ENCODE data around the gene DMKN.

The DMKN gene

DNA sequence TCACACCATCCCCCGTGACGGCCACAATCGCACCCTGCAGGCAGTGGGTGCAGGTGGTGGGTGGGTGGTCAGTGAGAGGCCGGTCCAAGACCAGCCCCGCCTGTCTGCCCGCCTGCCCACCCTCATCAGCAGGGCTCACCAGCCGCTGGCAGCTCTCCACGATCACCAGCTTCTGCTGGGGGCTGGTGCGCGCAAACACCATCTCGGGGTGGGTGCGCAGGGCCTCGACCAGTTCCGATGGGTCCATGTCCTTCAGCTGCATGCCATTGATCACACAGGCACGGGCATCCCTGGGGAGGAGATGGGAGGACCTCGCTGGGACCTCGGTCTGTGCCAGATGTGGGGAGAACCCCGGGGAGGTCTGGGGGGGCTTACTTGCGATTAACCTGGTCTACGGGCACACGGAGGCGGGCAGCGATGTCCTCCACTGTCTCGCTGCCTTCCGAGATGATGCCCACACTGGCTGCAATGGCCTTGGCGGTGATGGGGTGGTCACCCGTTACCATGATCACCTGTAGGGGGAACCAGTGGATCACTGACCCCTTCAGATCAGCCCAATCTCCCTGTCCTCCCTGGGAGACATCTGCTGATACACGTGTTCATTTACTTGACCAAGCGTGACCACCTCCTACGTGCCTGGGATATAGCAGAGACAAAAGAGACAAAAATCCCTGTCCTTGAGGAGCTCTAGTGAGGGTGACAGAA lies 42.0 kb upstream of the DMKN start:
- TF ChIP-seq GATA3 (IDR thresholded peaks at IDR 0.05; ENCODE audit: low read depth, low read length), result no peak
- no peak for TF ChIP-seq GATA2 (IDR thresholded peaks at IDR 0.05; ENCODE audit: low read depth, low read length)

DNA sequence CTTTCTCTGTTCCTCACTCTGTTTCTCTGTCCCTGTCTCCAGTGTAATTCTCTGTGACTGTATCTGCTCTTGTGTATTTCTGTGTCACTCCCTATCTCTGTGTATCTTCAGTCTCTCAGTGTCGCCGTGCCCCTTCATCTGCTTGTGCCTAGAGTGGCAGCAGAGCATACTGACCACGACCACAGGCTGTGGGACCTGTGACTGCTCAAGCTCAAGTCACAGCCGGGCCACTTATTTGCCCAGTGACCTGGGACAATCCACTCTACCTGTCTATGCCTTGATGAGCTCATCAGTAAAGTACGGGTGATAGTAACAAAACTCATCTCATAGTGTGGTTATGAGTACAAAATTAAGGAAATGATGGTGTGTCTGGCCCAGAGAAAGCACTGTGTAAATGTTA lies 40.6 kb upstream of the DMKN start:
- TF ChIP-seq GATA3 (IDR thresholded peaks at IDR 0.05; ENCODE audit: low read depth, low read length) (no peak), GATA2 (IDR thresholded peaks at IDR 0.05; ENCODE audit: low read depth, low read length) (no peak)

DNA sequence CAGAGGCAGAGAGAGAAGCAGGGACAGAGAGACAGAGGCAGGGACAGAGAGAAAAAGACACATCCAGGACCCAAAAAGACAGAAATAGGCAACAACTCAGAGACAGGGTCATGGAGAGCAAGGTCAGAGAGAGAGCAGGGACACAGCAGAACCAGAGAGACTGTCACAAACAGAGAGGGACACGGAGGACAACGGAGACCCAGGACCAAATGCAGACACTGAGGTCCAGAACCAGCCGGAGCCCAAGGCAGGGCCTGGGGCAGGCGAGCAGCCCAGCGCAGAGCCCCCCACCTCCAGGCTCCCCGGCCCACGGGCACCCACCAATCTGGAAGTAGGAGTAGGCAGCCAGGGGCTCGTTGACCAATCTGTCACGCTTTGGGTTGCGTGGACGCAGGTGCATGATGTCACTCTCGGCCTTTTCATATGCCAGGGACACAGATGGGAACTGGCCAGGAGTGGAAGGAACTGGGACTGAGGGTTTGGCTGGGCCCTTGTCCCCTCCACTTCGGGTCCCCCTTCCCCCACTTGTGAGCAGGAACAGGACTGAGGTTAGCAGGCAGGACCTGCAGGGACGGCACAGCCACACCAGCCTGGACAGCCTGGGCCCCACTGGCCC lies 40.0 kb upstream of the DMKN start:
- TF ChIP-seq GATA2 (IDR thresholded peaks at IDR 0.05; ENCODE audit: low read depth, low read length), result no peak
- no peak for TF ChIP-seq GATA3 (IDR thresholded peaks at IDR 0.05; ENCODE audit: low read depth, low read length)

DNA sequence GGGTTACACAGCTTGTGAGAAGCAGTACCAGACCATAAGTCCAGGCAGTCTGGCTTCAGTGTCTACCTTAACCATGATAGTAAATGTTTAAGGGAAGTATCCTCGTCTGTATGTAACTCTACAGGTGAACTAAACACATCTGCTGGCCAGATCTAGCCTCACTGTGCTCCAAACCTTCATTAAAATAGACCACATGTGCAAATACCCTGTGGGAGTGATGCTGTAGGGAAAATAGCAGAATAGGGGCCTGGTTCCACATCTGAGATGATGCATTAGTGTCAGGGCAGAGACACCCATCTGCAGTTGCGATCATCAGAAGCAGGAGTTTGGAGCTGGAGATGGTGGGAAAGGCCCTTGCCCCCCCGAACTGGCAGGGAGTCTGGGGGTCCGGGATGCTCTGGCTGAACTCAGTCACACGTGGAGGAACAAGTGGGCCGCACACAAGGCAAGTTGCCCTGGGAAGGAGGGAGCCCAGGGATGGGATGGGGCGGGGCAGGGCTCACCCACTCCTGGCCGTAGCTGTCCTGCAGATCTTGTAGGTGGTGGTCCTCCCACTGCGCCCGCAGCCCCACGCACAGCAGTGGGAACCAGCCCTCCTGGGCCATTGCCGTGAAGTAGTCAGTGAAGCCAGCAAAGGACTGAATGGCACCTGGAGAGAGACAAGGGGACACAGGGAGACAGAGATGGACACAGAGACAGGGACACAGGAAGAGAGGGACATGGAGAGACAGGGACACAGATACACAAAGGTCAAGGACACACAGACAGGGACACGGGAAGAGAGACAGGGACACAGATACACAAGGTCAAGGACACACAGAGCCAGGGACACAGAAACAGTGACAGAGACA lies 39.3 kb upstream of the DMKN start:
- no peak for TF ChIP-seq GATA3 (IDR thresholded peaks at IDR 0.05; ENCODE audit: low read depth, low read length)
- TF ChIP-seq GATA2 (IDR thresholded peaks at IDR 0.05; ENCODE audit: low read depth, low read length), result no peak

DNA sequence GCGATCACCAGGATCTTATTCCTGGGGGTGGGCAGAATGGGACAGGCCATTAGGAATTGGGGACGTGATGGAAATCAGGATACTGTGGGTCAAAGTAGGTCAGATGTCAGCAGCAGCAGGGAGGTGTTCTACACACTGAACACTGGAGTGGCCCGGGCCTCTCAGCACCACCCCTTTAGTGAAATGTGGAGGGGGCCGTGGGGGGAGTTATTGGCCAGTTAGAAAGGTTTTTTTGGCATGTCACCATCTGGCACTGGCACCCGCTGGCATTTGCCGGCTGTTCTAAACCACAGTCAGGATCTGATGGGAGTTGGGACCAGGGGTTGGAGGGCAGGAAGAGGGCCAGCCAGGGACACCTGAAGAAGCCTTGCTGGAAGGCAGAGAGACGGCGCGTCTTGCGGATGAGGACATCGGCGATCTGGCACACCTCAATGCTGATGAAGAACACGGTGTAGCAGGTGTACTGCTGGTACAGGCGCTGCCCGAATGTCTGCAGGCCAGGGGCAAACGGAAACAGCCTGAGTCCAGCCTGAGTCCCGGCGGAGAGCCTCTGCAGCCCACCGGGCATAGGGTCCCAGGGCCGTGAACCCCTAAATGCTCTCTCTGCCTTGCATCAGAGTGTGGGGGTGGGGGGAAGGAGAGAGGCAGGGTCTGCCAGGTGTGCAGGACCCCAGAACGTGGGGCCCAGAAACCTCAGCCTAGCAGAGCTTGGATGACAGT lies 37.8 kb upstream of the DMKN start:
- TF ChIP-seq GATA2 (IDR thresholded peaks at IDR 0.05; ENCODE audit: low read depth, low read length) (no peak), GATA3 (IDR thresholded peaks at IDR 0.05; ENCODE audit: low read depth, low read length) (no peak)

DNA sequence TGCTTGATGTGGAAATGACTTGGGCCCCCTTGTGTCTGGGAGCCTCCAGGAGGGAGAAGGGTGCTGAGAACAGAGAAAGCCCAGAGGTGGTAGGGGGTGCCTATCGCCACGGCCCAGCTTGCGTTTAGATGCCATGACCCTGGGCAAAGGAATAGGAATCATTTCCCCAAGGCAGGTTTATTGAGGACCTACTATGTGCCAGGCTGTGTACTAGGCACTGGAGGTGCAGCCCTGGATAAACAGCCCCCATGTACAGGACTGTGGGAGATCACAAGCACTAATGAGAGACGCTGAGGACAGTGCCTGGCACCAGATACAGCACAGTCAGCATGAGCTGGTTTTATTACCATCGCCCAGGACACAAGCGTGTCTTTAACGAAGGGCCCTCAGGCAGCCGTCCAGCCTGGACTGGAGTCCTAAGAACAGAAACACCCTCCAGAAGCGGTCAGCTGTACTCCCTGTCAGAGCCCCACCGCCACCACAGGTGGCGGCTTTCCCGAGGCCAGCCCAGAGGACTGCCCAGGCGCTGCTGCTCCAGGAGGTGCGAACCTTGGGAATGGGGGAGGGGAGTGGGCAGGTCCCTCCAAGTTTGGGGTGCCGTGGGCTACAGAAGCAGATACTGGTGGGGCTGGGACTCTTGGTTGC lies 36.6 kb upstream of the DMKN start:
- TF ChIP-seq GATA2 (IDR thresholded peaks at IDR 0.05; ENCODE audit: low read depth, low read length) (no peak), GATA3 (IDR thresholded peaks at IDR 0.05; ENCODE audit: low read depth, low read length) (no peak)

DNA sequence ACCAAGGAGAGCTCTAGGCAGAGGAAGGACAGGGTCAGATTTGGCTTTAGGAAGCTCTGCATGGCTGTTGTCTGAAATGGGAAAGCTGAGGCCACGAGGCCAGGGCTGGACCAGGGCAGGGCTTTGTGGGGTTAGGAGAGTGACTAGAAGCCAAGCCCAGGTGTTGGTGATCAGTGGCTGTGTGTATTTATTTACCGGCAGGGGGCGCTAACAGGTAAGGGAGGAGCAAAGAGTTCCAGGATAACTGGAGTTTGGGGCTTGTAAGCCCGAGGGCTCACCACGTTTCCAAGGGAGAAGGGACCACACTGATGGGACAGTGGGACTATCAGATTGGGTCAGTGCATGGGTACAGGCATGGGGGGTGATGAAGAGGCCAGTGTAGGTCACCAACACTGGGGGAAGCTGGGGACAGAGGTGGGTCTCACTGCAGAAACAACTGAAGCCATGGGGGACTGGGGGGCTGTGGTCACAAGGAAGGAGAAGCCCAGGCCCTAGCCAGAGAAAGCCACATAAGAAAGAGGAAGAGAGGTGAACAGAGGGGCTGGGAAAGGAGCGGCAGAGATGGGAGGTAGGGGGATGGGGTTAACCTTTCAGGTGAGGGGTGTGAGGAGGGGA lies 35.8 kb upstream of the DMKN start:
- TF ChIP-seq GATA3 (IDR thresholded peaks at IDR 0.05; ENCODE audit: low read depth, low read length) (no peak), GATA2 (IDR thresholded peaks at IDR 0.05; ENCODE audit: low read depth, low read length) (no peak)

DNA sequence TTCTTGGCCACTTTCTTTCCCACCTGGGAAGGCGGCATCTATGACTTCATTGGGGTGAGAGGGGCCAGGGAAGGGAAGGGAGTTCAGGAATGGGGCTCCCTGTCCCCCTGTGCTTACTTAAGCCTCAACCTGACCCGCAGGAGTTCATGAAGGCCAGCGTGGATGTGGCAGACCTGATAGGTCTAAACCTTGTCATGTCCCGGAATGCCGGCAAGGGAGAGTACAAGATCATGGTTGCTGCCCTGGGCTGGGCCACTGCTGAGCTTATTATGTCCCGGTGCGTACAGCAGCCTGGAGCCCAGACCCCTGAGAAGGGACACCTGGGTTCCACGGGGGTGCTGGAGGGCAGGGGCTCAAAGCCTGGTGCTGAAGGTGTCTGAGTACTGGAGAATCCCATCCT lies 33.1 kb upstream of the DMKN start:
- TF ChIP-seq GATA3 (IDR thresholded peaks at IDR 0.05; ENCODE audit: low read depth, low read length) (no peak), GATA2 (IDR thresholded peaks at IDR 0.05; ENCODE audit: low read depth, low read length) (no peak)

DNA sequence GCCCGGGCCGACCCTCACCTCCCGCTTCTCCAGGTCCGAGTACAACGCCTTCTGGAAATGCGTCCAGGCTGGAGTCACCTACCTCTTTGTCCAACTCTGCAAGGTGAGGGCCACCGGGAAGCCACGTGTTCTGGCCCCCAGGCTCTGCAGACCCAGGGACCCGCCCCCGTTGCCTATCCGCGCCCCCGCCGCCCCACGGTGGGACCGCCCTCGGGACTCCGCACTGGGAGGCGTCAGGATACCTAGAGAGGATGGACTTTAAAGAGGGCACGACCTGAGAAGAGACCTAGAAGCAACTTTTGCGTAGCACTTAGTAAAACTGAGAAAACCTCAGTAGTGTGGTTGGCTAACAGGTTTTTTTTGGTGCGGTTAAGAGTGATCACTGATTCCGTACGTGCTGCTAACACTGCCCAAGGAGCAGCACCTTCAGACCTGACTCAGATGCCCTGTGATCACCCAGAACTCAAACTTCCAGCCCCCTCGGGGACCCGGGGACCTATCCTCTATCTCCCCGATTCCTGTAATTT lies 32.5 kb upstream of the DMKN start:
- TF ChIP-seq GATA2 (IDR thresholded peaks at IDR 0.05; ENCODE audit: low read depth, low read length), result no peak
- TF ChIP-seq GATA3 (IDR thresholded peaks at IDR 0.05; ENCODE audit: low read depth, low read length), result no peak

DNA sequence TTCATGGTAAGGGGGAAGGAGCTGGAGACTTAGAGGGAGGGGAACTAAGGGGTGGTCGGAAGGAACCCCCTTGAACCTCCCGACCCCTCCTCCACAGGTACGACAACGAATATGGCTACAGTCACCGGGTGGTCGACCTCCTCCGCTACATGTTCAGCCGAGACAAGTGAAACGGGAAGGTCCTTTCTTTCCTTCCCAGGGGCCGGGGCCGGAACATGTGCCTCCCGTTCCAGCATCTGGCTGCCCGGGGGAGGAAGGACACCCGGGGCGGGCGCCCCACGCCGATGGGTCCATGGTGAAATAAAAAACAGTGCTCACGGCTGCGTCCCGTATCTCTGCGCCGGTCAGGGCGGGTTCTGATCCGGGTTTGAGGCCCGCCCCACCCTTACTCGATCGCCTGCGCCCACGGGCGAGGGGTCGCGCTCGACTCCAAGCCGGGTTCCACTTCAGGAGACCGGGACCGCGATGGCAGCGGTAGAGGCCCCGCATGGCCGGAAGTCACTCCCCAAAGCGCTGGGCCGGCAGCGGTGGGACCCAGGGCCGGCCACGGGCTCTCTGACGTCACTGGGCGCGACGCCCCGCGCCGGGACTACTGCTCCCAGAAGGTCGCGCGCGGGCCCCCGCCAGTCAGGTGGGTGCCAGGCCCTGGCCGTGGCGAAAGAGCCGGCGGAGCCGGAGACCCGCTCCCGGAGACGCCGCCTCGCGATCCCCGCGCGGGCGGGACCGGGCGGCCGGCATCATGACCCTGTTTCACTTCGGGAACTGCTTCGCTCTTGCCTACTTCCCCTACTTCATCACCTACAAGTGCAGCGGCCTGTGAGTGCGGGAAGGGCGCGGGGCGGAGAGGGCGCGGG lies 31.8 kb upstream of the DMKN start, which contains the start of gene TMEM147:
Gene TMEM147 (plus strand): TSS at position 626 of the 854 bp plus-strand sequence. CDS start 114 bp downstream, at position 740.
- TF ChIP-seq GATA2 (IDR thresholded peaks at IDR 0.05; ENCODE audit: low read depth, low read length), result no peak
- TF ChIP-seq GATA3 (IDR thresholded peaks at IDR 0.05; ENCODE audit: low read depth, low read length), result no peak

DNA sequence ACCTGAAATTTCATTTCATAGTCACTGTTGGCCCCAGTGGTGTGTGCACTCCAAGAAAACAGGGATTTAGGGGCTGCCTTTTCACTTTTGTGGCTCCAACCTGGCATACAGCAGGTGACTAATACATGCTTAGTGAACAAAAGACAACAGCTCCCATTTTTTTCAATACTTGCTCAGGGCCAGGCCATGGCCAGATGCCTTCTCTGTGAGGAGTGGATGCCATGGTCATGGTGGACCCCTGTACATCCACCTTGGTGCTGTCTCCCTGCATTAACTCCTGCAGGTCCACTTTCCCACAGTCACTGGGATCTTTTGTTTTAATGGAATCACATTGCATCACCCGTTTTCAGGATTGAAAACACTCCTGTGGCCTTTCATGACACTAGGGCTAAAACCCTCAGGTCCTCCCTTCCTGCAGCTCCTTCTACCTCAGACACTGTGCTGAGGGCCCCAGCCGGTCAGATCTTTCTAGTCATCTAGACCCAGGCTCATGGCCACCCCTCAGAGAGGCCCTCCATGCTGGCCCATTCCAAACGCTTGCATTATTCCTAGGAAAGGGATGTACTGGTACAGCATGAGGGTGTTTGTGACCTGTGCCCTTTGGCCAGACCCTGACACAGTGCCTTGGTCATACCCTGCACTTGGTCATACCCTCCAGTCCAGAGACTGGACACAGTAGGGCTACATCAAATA lies 30.8 kb upstream of the DMKN start:
- TF ChIP-seq GATA2 (IDR thresholded peaks at IDR 0.05; ENCODE audit: low read depth, low read length) (no peak), GATA3 (IDR thresholded peaks at IDR 0.05; ENCODE audit: low read depth, low read length) (no peak)
